GM23338 (cell line): ENCODE data around the gene RPL27. TPM values are rescaled to one million over a fixed set of nuclear protein-coding genes. Genes with fewer than 3 reads are reported as not detected.
A peak's percentile ranks its signal among the peaks of the same experiment; 100 is the strongest.

ENCODE experiments used
- ATAC-seq: fragments of 200-7000 bp; cut with Tn5 transposase; 3 replicates; pipeline ENCODE4 v1.9.1; 2020
- DNase-seq: peaks from one replicate; pipeline ENCODE4 v3.0.0-alpha.2; 2015; ENCODE audit warnings: low spot score
- H2AFZ ChIP-seq: fragments of 200-600 bp; sonication (generic); 2 replicates; pipeline ENCODE4 v1.8.0; 2016; ENCODE audit warnings: antibody characterized with exemption, mild to moderate bottlenecking, moderate library complexity
- H3F3A ChIP-seq: fragments of 200-600 bp; sonication (generic); replicated peaks from 2 replicates; pipeline ENCODE4 v1.8.0; 2017; ENCODE audit warnings: antibody characterized with exemption, mixed run types, low read depth
- H3K27ac ChIP-seq: fragments of 200-600 bp; sonication (generic); 2 replicates; pipeline ENCODE4 v1.6.1; 2016; ENCODE audit warnings: low read depth
- H3K27me3 ChIP-seq: fragments of 200-600 bp; sonication (generic); 2 replicates; pipeline ENCODE4 v1.8.0; 2016; ENCODE audit warnings: mild to moderate bottlenecking, mixed run types, moderate library complexity; ENCODE audit not compliant: insufficient read depth
- H3K36me3 ChIP-seq: fragments of 200-600 bp; sonication (generic); 2 replicates; pipeline ENCODE4 v1.8.0; 2016; ENCODE audit warnings: mild to moderate bottlenecking; ENCODE audit not compliant: insufficient read depth
- H3K4me1 ChIP-seq: fragments of 200-600 bp; sonication (generic); 2 replicates; pipeline ENCODE4 v1.8.0; 2016; ENCODE audit warnings: mild to moderate bottlenecking, moderate library complexity; ENCODE audit not compliant: insufficient read depth
- H3K4me2 ChIP-seq: fragments of 200-600 bp; sonication (generic); 2 replicates; pipeline ENCODE4 v1.7.1; 2017; ENCODE audit warnings: mixed run types
- H3K4me3 ChIP-seq: fragments of 200-600 bp; sonication (generic); 2 replicates; pipeline ENCODE4 v1.6.1; 2016; ENCODE audit warnings: mixed run types
- H3K79me2 ChIP-seq: fragments of 200-600 bp; sonication (generic); replicated peaks from 2 replicates; pipeline ENCODE4 v1.8.0; 2017; ENCODE audit warnings: mild to moderate bottlenecking; ENCODE audit not compliant: insufficient read depth
- H3K9me2 ChIP-seq: fragments of 200-600 bp; sonication (generic); 2 replicates; pipeline ENCODE4 v1.8.0; 2017; ENCODE audit not compliant: insufficient read depth
- H4K20me1 ChIP-seq: fragments of 200-600 bp; sonication (generic); replicated peaks from 2 replicates; pipeline ENCODE4 v1.8.0; 2017; ENCODE audit warnings: mild to moderate bottlenecking; ENCODE audit not compliant: insufficient read depth
- H3K27ac Mint-ChIP-seq: 2 replicates; pipeline ENCODE4 v1.8.0; 2020; ENCODE audit warnings: inconsistent platforms, mild to moderate bottlenecking, moderate library complexity, mixed read lengths
- H3K27me3 Mint-ChIP-seq: 3 replicates; pipeline ENCODE4 v1.8.0; 2022; ENCODE audit warnings: low read depth, mild to moderate bottlenecking, moderate library complexity, mixed read lengths, inconsistent platforms; ENCODE audit not compliant: insufficient read depth, poor library complexity
- H3K36me3 Mint-ChIP-seq: 3 replicates; pipeline ENCODE4 v1.8.0; 2021; ENCODE audit warnings: low read depth, mild to moderate bottlenecking, inconsistent platforms, moderate library complexity, mixed read lengths
- H3K4me1 Mint-ChIP-seq: 3 replicates; pipeline ENCODE4 v1.8.0; 2020; ENCODE audit warnings: mild to moderate bottlenecking, inconsistent platforms, mixed read lengths
- H3K4me3 Mint-ChIP-seq: 3 replicates; pipeline ENCODE4 v1.8.0; 2021; ENCODE audit warnings: moderate library complexity, mild to moderate bottlenecking, inconsistent platforms, mixed read lengths
- H3K9me3 Mint-ChIP-seq: 3 replicates; pipeline ENCODE4 v1.8.0; 2020; ENCODE audit warnings: moderate library complexity, mild to moderate bottlenecking, inconsistent platforms, mixed read lengths
- CREB1 ChIP-seq: fragments of 250-450 bp; sonication (Bioruptor Pico); IDR thresholded peaks from 2 replicates; pipeline ENCODE4 v1.5.0; 2020; ENCODE audit warnings: low read depth, mild to moderate bottlenecking, moderate library complexity
- CTCF ChIP-seq, 2 experiments: fragments of 200-600 bp in 1 of 2; sonication (generic) in 1 of 2; conservative IDR thresholded peaks; 2 replicates each; pipeline versions ENCODE4 v1.5.1 to v1.6.1; 2016 to 2017; ENCODE audit warnings: antibody characterized with exemption in 2 of 2, low read depth in 2 of 2, mild to moderate bottlenecking in 2 of 2, moderate library complexity in 1 of 2
- ETS1 ChIP-seq: IDR thresholded peaks from 2 replicates; pipeline ENCODE4 v1.6.1; 2016; ENCODE audit warnings: antibody characterized with exemption
- EZH2 ChIP-seq: fragments of 200-600 bp; sonication (generic); IDR thresholded peaks from one replicate; pipeline ENCODE4 v1.8.0; 2017; ENCODE audit warnings: antibody characterized with exemption, mild to moderate bottlenecking, low read depth; ENCODE audit not compliant: unreplicated experiment
- EZH2phosphoT487 ChIP-seq: fragments of 200-600 bp; sonication (generic); IDR thresholded peaks from one replicate; pipeline ENCODE4 v1.8.1; 2018; ENCODE audit warnings: antibody characterized with exemption; ENCODE audit not compliant: unreplicated experiment
- JUNB ChIP-seq: IDR thresholded peaks from one replicate; pipeline ENCODE4 v1.6.1; 2016; ENCODE audit warnings: antibody characterized with exemption; ENCODE audit not compliant: unreplicated experiment
- NANOG ChIP-seq: IDR thresholded peaks from 2 replicates; pipeline ENCODE4 v1.6.1; 2016; ENCODE audit warnings: antibody characterized with exemption, borderline replicate concordance
- POLR2AphosphoS5 ChIP-seq: IDR thresholded peaks from 2 replicates; pipeline ENCODE4 v1.6.1; 2016; ENCODE audit warnings: antibody characterized with exemption, low read depth
- REST ChIP-seq: IDR thresholded peaks from one replicate; pipeline ENCODE4 v1.6.1; 2018; ENCODE audit warnings: antibody characterized with exemption; ENCODE audit not compliant: unreplicated experiment
- STAT1 ChIP-seq: IDR thresholded peaks from one replicate; pipeline ENCODE4 v1.6.1; 2016; ENCODE audit warnings: antibody characterized with exemption; ENCODE audit not compliant: unreplicated experiment
- ZNF114 ChIP-seq: fragments of 250-450 bp; sonication (Bioruptor Pico); IDR thresholded peaks from 2 replicates; pipeline ENCODE4 v1.5.0; 2020; ENCODE audit warnings: mild to moderate bottlenecking, moderate library complexity
- ZNF331 ChIP-seq: fragments of 250-450 bp; sonication (Bioruptor Pico); IDR thresholded peaks from 2 replicates; pipeline ENCODE4 v1.5.0; 2020; ENCODE audit warnings: low read depth, mild to moderate bottlenecking, moderate library complexity
- ZNF462 ChIP-seq: fragments of 250-450 bp; sonication (Bioruptor Pico); IDR thresholded peaks from 2 replicates; pipeline ENCODE4 v1.5.0; 2020; ENCODE audit warnings: mild to moderate bottlenecking, moderate library complexity
- polyA plus RNA-seq: library from polyadenylated mRNA; unstranded; fragments of >200 nt; fragmentation: Nextera tagmentation; extraction: Ambion mirVana; gene quantifications from 2 replicates; pipeline ENCODE4 v1.2.1, GENCODE V29; 2016
- total RNA-seq: library from RNA; depleted of rRNA; stranded (reverse); fragments of >200 nt; shearing (Covaris generic); gene quantifications from 2 replicates; pipeline ENCODE4 v1.2.3, GENCODE V29; 2014

Gene RPL27
- total and polyA plus RNA-seq, 2 experiments from 2014 or later = 1,784 to 2,722 TPM

DNA sequence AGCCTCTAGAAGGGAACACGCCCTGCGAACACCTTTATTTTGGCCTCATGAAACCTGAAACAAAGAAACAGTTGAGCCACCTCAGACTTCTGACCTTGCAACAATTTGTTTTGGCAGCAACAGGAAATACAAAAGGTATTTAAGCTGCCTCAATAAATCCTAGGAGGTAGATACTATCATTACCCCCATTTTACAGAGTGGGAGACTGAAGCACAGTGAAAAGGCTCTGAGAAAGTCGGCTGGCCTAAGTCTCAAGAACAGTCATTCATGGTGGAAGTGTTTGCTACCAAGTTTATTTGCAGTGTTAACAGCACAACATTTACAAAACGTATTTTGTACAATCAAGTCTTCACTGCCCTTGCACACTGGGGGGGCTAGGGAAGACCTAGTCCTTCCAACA is 45.8 kb downstream of the RPL27 start:
- Histone ChIP-seq H2AFZ (no peak overlapping the region), H3F3A (peaks cover 13% of the 10 kb centered on the region; the same call in 1 of the 2 replicates), H4K20me1 (no peaks in the 10 kb centered on the region), H3K4me3 (no peak overlapping the region), H3K4me2 (no peak overlapping the region), H3K27ac (no peak overlapping the region), H3K4me1 (peaks cover 40% of the 10 kb centered on the region), H3K9me2 (no peaks in the 10 kb centered on the region), H3K27me3 (no peaks in the 10 kb centered on the region), H3K79me2 (no peaks in the 10 kb centered on the region), H3K36me3 (peaks cover 5% of the 10 kb centered on the region; the same call in 1 of the 2 replicates)
- ATAC-seq (no peak), DNase-seq (no peak)
- Mint-ChIP-seq H3K4me3 (no peak overlapping the region), H3K27ac (peak overlapping the region; percentile 73; the same call in 1 of the 2 replicates), H3K9me3 (no peaks in the 10 kb centered on the region), H3K36me3 (peaks cover 23% of the 10 kb centered on the region), H3K4me1 (peaks cover 47% of the 10 kb centered on the region), H3K27me3 (peaks cover 15% of the 10 kb centered on the region)
- TF ChIP-seq CTCF (conservative IDR thresholded peaks at IDR 0.05; ENCODE audit: low read depth in 2 of 2) = no peak
- no peak for TF ChIP-seq POLR2AphosphoS5
- TF ChIP-seq JUNB = no peak
- TF ChIP-seq STAT1 = no peak
- no peak for TF ChIP-seq ZNF331 (CRISPR knock-in tag)
- TF ChIP-seq ETS1 = no peak
- no peak for TF ChIP-seq NANOG
- no peak for TF ChIP-seq ZNF462 (CRISPR knock-in tag)
- no peak for TF ChIP-seq CREB1 (CRISPR knock-in tag)
- no peak for TF ChIP-seq ZNF114 (CRISPR knock-in tag)
- no peak for TF ChIP-seq EZH2phosphoT487
- TF ChIP-seq EZH2 = no peak
- no peak for TF ChIP-seq REST
